HG03439 (cell line): ENCODE data around the gene HTR2C.
"Not testable (repeated sequence)": the region's sequence is repeated elsewhere in the genome, so short reads cannot be mapped to it uniquely, and the experiment has no call there.

Source experiments
- ATAC-seq: cut with Tn5 transposase; IDR thresholded peaks from one replicate; pipeline ENCODE4 v1.9.1; 2021; ENCODE audit warnings: mild to moderate bottlenecking, moderate library complexity; ENCODE audit not compliant: unreplicated experiment

The HTR2C gene

GRCh38 chrX:114583646-114584374 lies at the start of gene HTR2C:
Gene HTR2C (plus strand): TSS chrX:114584086. CDS start chrX:114726937, 142,851 bp downstream.
- ATAC-seq, result no peak

- no peak for ATAC-seq
These were observed 3.5 kb upstream of the HTR2C start for GRCh38 chrX:114580336-114580735.

GRCh38 chrX:114581528-114582263 lies 2.2 kb upstream of the HTR2C start:
- no peak for ATAC-seq

GRCh38 chrX:114582264-114582632 lies 1.6 kb upstream of the HTR2C start:
- ATAC-seq, result no peak

- no peak for ATAC-seq
These were observed 1.0 kb upstream of the HTR2C start for GRCh38 chrX:114582698-114583395.

- no peak for ATAC-seq
These were observed 573 bp downstream of the HTR2C start for GRCh38 chrX:114584375-114584943.

GRCh38 chrX:114584983-114585842 lies 1.3 kb downstream of the HTR2C start:
- no peak for ATAC-seq

- ATAC-seq, result no peak
These were observed 7.2 kb downstream of the HTR2C start for GRCh38 chrX:114591121-114591520.

GRCh38 chrX:114599305-114599704 lies 15.4 kb downstream of the HTR2C start:
- no peak for ATAC-seq

- no peak for ATAC-seq
These were observed 16.0 kb downstream of the HTR2C start for GRCh38 chrX:114599911-114600310.

GRCh38 chrX:114606619-114607018 lies 22.7 kb downstream of the HTR2C start:
- ATAC-seq, result not testable (repeated sequence)

- ATAC-seq, result no peak
These were observed 27.2 kb downstream of the HTR2C start for GRCh38 chrX:114611018-114611619.

- ATAC-seq, result no peak
These were observed 31.9 kb downstream of the HTR2C start for GRCh38 chrX:114615765-114616164.

GRCh38 chrX:114619874-114620273 lies 36.0 kb downstream of the HTR2C start:
- no peak for ATAC-seq

GRCh38 chrX:114626323-114626722 lies 42.4 kb downstream of the HTR2C start:
- ATAC-seq, result no peak

- no peak for ATAC-seq
These were observed 52.1 kb downstream of the HTR2C start for GRCh38 chrX:114635986-114636385.

GRCh38 chrX:114650351-114650750 lies 66.5 kb downstream of the HTR2C start:
- ATAC-seq, result no peak

GRCh38 chrX:114675365-114675764 lies 91.5 kb downstream of the HTR2C start:
- no peak for ATAC-seq

- ATAC-seq, result not testable (repeated sequence)
These were observed 116.6 kb downstream of the HTR2C start for GRCh38 chrX:114700533-114700932.

GRCh38 chrX:114709406-114709805 lies 125.5 kb downstream of the HTR2C start:
- no peak for ATAC-seq
